HEK293 (cell line): Measurements from ENCODE around the gene RSPH9.

Experiments
- CTCF ChIA-PET: fragments of 350-600 bp; formaldehyde crosslinking; extraction: SDS; loops from one replicate; lab custom pipeline; 2021; ENCODE audit warnings: antibody characterized with exemption; lab: Yijun Ruan, JAX
- POLR2A ChIA-PET: fragments of 300-600 bp; formaldehyde crosslinking; extraction: SDS; loops from one replicate; lab custom pipeline; 2020; ENCODE audit warnings: antibody characterized with exemption, inconsistent platforms; lab: Yijun Ruan, JAX
- H3K27ac ChIP-seq: fragments of 200-500 bp; sonication (Bioruptor generic); 2 replicates; pipeline ENCODE4 v1.5.1; 2014; ENCODE audit warnings: low read depth, low read length, control low read depth, inconsistent platforms; ENCODE audit errors: extremely low read depth
- H3K36me3 ChIP-seq, 2 experiments: fragments of 200-500 bp in 1 of 2; sonication (Bioruptor generic) in 1 of 2; 1 replicate in 1 of 2; 2 replicates in 1 of 2; pipeline ENCODE4 v1.5.1; 2014 to 2017; ENCODE audit warnings: inconsistent platforms in 2 of 2, low read length in 2 of 2; ENCODE audit not compliant: control insufficient read depth in 2 of 2, insufficient read depth in 1 of 2
- H3K4me1 ChIP-seq: fragments of 200-500 bp; sonication (Bioruptor generic); 2 replicates; pipeline ENCODE4 v1.5.1; 2014; ENCODE audit warnings: mild to moderate bottlenecking, low read length, inconsistent platforms; ENCODE audit not compliant: control insufficient read depth, insufficient read depth
- H3K4me3 ChIP-seq: 2 replicates; pipeline ENCODE4 v1.5.1; 2011; ENCODE audit warnings: low read depth, mild to moderate bottlenecking, control low read depth, low read length, moderate library complexity
- H3K9me3 ChIP-seq: fragments of 200-500 bp; sonication (Bioruptor generic); 2 replicates; pipeline ENCODE4 v1.5.1; 2014; ENCODE audit warnings: low read depth, low read length, inconsistent platforms; ENCODE audit not compliant: control insufficient read depth, insufficient read depth
- REPIN1 ChIP-seq: fragments of 450-650 bp; formaldehyde crosslinking; IDR thresholded peaks from 2 replicates; pipeline ENCODE4 v1.5.1; 2017; ENCODE audit warnings: missing biosample characterization, missing genetic modification characterization, low read depth
- ZBTB49 ChIP-seq: fragments of 450-650 bp; formaldehyde crosslinking; IDR thresholded peaks from 2 replicates; pipeline ENCODE4 v1.5.1; 2016; ENCODE audit warnings: missing biosample characterization, missing genetic modification characterization, low read depth
- ZNF274 ChIP-seq, 2 experiments: fragments of 200-500 bp in 1 of 2; fragments of 450-650 bp in 1 of 2; sonication (Bioruptor generic) in 1 of 2; formaldehyde crosslinking in 1 of 2; IDR thresholded peaks; 2 replicates each; pipeline versions ENCODE4 v1.5.1 to v1.6.1; 2014 to 2016; ENCODE audit warnings: borderline replicate concordance in 1 of 2, inconsistent platforms in 1 of 2, low read length in 1 of 2, missing biosample characterization in 1 of 2, missing genetic modification characterization in 1 of 2
- ZNF292 ChIP-seq: fragments of 450-650 bp; formaldehyde crosslinking; IDR thresholded peaks from 2 replicates; pipeline ENCODE4 v1.5.1; 2016; ENCODE audit warnings: low read depth, missing biosample characterization, missing genetic modification characterization, borderline replicate concordance
- ZNF302 ChIP-seq: fragments of 450-650 bp; formaldehyde crosslinking; IDR thresholded peaks from 2 replicates; pipeline ENCODE4 v1.5.1; 2016; ENCODE audit warnings: missing biosample characterization, missing genetic modification characterization, low read depth
- ZNF423 ChIP-seq: fragments of 450-650 bp; formaldehyde crosslinking; IDR thresholded peaks from 2 replicates; pipeline ENCODE4 v1.5.1; 2016; ENCODE audit warnings: missing biosample characterization, missing genetic modification characterization
- ZNF426 ChIP-seq: fragments of 450-650 bp; formaldehyde crosslinking; IDR thresholded peaks from 2 replicates; pipeline ENCODE4 v1.5.1; 2017; ENCODE audit warnings: missing biosample characterization, missing genetic modification characterization, mild to moderate bottlenecking, inconsistent platforms, moderate library complexity
- ZNF488 ChIP-seq: fragments of 450-650 bp; formaldehyde crosslinking; IDR thresholded peaks from 2 replicates; pipeline ENCODE4 v1.5.1; 2016; ENCODE audit warnings: missing biosample characterization, missing genetic modification characterization
- ZNF654 ChIP-seq: fragments of 450-650 bp; formaldehyde crosslinking; IDR thresholded peaks from 2 replicates; pipeline ENCODE4 v1.5.1; 2016; ENCODE audit warnings: low read depth, missing biosample characterization, missing genetic modification characterization
- ZNF670 ChIP-seq: fragments of 450-650 bp; formaldehyde crosslinking; IDR thresholded peaks from 2 replicates; pipeline ENCODE4 v1.5.1; 2016; ENCODE audit warnings: missing biosample characterization, missing genetic modification characterization, low read depth
- ZNF701 ChIP-seq: fragments of 450-650 bp; formaldehyde crosslinking; IDR thresholded peaks from 2 replicates; pipeline ENCODE4 v1.5.1; 2016; ENCODE audit warnings: missing biosample characterization, missing genetic modification characterization
- ZNF777 ChIP-seq: fragments of 450-650 bp; formaldehyde crosslinking; IDR thresholded peaks from 2 replicates; pipeline ENCODE4 v1.5.1; 2017; ENCODE audit warnings: missing biosample characterization, missing genetic modification characterization, borderline replicate concordance
- ZNF843 ChIP-seq: fragments of 450-650 bp; formaldehyde crosslinking; IDR thresholded peaks from 2 replicates; pipeline ENCODE4 v1.5.1; 2016; ENCODE audit warnings: missing biosample characterization, missing genetic modification characterization
- ZSCAN5A ChIP-seq: fragments of 450-650 bp; formaldehyde crosslinking; IDR thresholded peaks from 2 replicates; pipeline ENCODE4 v1.5.1; 2016; ENCODE audit warnings: missing biosample characterization, missing genetic modification characterization
- TF ChIP-seq, protein P1 (sequence below): fragments of 450-650 bp; IDR thresholded peaks from 2 replicates; pipeline ENCODE4 v1.5.1; 2018; ENCODE audit warnings: missing biosample characterization, missing genetic modification characterization

Gene RSPH9

GRCh38 chr6:43674291-43674690 is 29.5 kb downstream of the RSPH9 start (continued):
- TF ChIP-seq, protein P1, sequence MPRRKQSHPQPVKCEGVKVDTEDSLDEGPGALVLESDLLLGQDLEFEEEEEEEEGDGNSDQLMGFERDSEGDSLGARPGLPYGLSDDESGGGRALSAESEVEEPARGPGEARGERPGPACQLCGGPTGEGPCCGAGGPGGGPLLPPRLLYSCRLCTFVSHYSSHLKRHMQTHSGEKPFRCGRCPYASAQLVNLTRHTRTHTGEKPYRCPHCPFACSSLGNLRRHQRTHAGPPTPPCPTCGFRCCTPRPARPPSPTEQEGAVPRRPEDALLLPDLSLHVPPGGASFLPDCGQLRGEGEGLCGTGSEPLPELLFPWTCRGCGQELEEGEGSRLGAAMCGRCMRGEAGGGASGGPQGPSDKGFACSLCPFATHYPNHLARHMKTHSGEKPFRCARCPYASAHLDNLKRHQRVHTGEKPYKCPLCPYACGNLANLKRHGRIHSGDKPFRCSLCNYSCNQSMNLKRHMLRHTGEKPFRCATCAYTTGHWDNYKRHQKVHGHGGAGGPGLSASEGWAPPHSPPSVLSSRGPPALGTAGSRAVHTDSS (tag by site-specific recombination), result no peak

GRCh38 chr6:43674921-43675320 is 30.1 kb downstream of the RSPH9 start:
- peaks cover 11 to 96% of the 10 kb centered on the region in 2 experiments for H3K36me3 ChIP-seq
- no peak overlapping the region for H3K4me3 ChIP-seq
- no peaks in the 10 kb centered on the region; the same call in 1 of the 2 replicates for H3K4me1 ChIP-seq
- TF ChIP-seq REPIN1 (tag by site-specific recombination), result no peak
- no peak for TF ChIP-seq ZNF292 (tag by site-specific recombination)
- ChIA-PET CTCF (no interaction called here), POLR2A (interaction anchor here (0.6 to 1.3 kb wide), 2 partner anchors 8 to 95 kb away, joined by 3 to 4 read pairs; partner anchors contain the start of gene VEGFA)
- H3K9me3 ChIP-seq, result no peaks in the 10 kb centered on the region
- no peak overlapping the region for H3K27ac ChIP-seq

- CTCF ChIA-PET, result interaction anchor here (0.9 to 2.9 kb wide), 2 partner anchors 9 to 11 kb away, joined by 4 to 11 read pairs; partner anchors contain the start of gene MRPS18A
- Histone ChIP-seq H3K4me3 (no peak overlapping the region), H3K4me1 (no peaks in the 10 kb centered on the region), H3K9me3 (no peaks in the 10 kb centered on the region), H3K36me3 (peaks cover 16 to 100% of the 10 kb centered on the region in 2 experiments), H3K27ac (no peak overlapping the region)
- POLR2A ChIA-PET, result interaction anchor here (1.7 kb wide), 1 partner anchor 26 kb away, joined by 4 read pairs; no protein-coding TSS in a partner anchor
- TF ChIP-seq ZNF423, result no peak
- TF ChIP-seq ZBTB49 (tag by site-specific recombination), result no peak
- no peak for TF ChIP-seq ZNF426 (tag by site-specific recombination)
- no peak for TF ChIP-seq ZNF302 (tag by site-specific recombination)
- no peak for TF ChIP-seq ZNF654 (tag by site-specific recombination)
- TF ChIP-seq ZNF488 (tag by site-specific recombination), result no peak
Observed at GRCh38 chr6:43676962-43677606, 32.2 kb downstream of the RSPH9 start.

- ChIA-PET CTCF (interaction anchor here (0.7 to 2.9 kb wide), 3 partner anchors 8 to 137 kb away, joined by 3 to 11 read pairs (median 4); no protein-coding TSS in a partner anchor), POLR2A (interaction anchor here (1.3 to 1.7 kb wide), 2 partner anchors 25 to 49 kb away, joined by 3 to 4 read pairs; partner anchors contain the start of gene GTPBP2)
- no peak for TF ChIP-seq ZNF701 (tag by site-specific recombination)
- TF ChIP-seq ZNF777 (tag by site-specific recombination), result no peak
- no peak for TF ChIP-seq ZNF670
- no peak for TF ChIP-seq ZNF274 (IDR thresholded peaks at IDR 0.05; ENCODE audit: low read length)
- no peak for TF ChIP-seq ZNF274 (tag by site-specific recombination; IDR thresholded peaks at IDR 0.05; ENCODE audit: borderline replicate concordance)
- TF ChIP-seq ZSCAN5A (tag by site-specific recombination), result no peak
- TF ChIP-seq ZNF843 (tag by site-specific recombination), result no peak
- Histone ChIP-seq H3K4me3 (no peak overlapping the region), H3K27ac (no peak overlapping the region), H3K9me3 (no peaks in the 10 kb centered on the region), H3K36me3 (peaks cover 16 to 100% of the 10 kb centered on the region in 2 experiments), H3K4me1 (peaks cover 2% of the 10 kb centered on the region; the same call in 1 of the 2 replicates)
Observed at GRCh38 chr6:43677759-43678158, 32.9 kb downstream of the RSPH9 start.
